GM18517 (cell line): ENCODE data around the gene TAB3.
A peak's percentile ranks its signal among the peaks of the same experiment; 100 is the strongest.
"Not testable (repeated sequence)": the region's sequence is repeated elsewhere in the genome, so short reads cannot be mapped to it uniquely, and the experiment has no call there.

Experiments used
- ATAC-seq: cut with Tn5 transposase; IDR thresholded peaks from one replicate; pipeline ENCODE4 v1.9.1; 2021; ENCODE audit warnings: mild to moderate bottlenecking, moderate library complexity; ENCODE audit not compliant: unreplicated experiment

The TAB3 gene

GRCh38 chrX:30821116-30821515 is 67.9 kb downstream of the TAB3 start:
- ATAC-seq = no peak

- no peak for ATAC-seq
Observed at GRCh38 chrX:30819080-30819479, 70.0 kb downstream of the TAB3 start.

- no peak for ATAC-seq
Observed at GRCh38 chrX:30816079-30816478, 73.0 kb downstream of the TAB3 start.

DNA sequence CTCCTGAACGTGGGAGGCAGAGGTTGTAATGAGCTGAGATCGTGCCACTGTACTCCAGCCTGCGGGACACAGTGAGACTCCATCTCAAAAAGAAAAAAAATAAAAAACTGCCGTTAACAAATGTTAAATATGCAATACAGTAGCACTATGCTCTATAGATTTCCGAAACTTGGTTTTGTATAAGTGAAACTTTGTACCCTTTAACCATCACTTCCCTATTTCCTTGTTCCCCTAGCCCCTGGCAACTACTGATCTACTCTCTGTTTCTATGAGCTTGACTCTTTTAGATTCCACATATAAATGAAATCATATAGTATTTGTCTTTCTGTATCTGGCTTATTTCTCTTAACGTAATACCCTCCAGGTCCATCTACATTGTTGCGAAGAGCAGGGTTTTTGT is 74.1 kb downstream of the TAB3 start:
- ATAC-seq = no peak

- peak; percentile 99 for ATAC-seq
Observed at GRCh38 chrX:30812326-30812725, 76.7 kb downstream of the TAB3 start.

- ATAC-seq = no peak
Observed at GRCh38 chrX:30806187-30806728, 82.8 kb downstream of the TAB3 start.

DNA sequence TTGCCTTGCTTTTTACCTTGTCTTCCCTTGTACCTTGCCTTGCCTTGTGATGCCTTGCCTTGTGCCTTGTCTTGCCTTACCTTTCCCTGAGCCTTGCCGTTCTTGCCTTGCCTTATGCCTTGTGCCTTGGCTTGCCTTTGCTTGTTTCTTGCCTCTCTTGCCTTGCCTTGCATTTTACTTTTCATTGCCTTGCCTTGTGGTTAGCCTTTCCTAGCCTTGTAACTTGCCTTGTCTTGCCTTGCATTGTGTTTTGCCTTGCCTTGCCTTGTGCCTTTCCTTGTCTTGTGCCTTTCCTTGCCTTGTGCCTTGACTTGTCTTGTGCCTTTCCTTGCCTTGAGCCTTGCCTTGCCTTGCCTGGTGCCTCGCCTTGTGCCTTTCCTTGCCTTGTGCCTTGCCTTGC is 84.6 kb downstream of the TAB3 start:
- ATAC-seq = no peak

DNA sequence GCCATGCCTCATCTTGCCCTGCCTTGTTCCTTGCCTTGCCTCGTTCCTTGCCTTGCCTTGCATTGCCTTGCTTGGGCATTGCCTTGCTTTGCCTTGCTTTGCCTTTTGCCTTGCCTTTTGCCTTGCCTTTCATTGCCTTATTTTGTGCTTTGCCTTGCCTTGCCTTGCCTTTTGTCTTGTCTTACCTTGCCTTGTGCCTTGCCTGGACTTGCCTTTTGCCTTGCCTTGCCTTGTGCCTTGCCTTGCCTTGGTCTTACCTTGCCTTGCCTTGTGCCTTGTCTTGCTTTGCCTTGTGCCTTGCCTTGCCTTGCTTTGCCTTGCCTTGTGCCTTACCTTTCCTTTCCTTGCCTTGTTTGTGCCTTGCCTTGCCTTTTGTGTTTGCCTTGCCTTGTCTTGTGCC is 88.2 kb downstream of the TAB3 start:
- no peak for ATAC-seq

GRCh38 chrX:30799327-30799726 is 89.7 kb downstream of the TAB3 start:
- ATAC-seq = no peak

DNA sequence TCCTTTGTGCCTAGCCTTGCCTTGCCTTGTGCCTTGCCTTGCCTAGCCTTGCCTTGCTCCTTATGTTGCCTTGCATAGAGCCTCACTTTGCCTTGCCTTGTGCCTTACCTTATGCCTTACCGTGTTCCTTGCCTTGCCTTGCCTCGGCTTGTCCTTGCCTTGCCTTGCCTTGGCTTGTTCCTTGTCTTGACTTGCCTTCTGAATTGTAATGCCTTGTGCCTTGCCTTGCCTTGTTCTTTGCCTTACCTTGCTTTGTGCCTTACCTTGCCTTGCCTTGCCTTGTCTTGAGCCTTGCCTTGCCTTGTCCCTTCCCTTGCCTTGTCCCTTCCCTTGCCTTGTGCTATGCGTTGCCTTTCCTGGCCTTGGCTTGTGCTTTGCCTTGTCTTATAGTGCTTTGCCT is 90.2 kb downstream of the TAB3 start:
- ATAC-seq = no peak

- not testable (repeated sequence) for ATAC-seq
Observed at GRCh38 chrX:30797301-30797700, 91.8 kb downstream of the TAB3 start.

DNA sequence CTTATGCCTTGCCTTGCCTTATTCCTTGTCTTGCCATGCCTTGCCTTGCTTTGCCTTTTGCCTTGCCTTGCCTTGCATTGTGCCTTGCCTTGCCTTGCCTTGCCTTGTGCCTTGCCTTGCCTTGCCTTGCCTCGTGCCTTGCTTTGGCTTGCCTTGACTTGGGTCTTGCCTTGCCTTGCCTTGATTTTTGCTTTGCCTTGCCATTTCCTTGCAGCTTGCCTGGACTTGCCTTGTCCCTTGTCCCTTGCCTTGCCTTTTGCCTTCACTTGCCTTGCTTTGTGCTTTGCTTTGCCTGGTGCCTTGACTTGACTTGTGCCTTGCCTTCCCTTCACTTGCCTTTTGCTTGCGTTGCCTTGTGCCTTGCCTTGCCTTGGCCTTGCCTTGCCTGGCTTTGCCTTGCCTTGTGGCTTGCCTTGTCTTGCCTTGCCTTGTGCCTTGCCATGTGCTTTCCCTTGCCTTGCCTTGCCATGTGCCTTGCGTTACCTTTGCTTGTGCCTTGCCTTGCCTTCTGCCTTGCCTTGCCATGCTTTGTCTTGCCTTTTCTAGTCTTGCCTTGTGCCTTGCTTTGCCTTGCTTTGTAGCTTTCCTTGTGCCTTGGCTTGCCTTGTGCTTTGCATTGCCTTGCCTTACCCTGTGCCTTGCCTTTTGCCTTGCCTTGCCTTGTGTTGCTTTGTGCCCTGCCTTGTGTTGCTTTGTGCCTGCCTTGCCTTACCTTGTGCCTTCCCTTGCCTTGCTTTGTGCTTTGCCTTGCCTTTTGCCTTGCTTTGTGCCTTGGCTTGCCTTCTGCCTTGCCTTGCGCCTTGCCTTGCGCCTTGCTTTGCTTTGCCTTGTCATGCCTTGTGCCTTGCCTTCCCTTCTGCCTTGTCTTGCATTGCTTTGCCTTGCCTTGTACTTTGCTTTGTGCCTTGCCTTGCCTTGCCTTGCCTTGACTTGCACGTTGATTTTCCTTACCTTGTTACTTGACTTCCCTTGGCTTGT is 92.8 kb downstream of the TAB3 start:
- ATAC-seq = no peak

DNA sequence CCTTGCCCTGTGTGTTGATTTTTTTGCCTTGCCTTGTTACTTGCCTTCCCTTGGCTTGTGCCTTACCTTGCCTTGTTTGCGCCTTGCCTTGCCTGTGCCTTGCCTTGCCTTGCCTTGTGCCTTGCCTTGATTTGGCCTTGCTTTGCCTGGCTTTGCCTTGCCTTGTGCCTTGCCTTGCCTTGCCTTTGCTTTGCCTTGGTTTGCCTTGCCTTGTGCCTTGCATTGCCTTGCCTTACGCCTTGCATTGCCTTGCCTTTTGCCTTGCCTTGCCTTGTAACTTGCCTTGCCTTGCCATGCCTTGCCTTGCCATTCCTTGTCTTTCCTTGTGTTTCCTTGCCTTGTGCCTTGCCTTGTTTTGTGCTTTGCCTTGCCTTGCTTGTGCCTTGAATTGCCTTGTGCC is 94.6 kb downstream of the TAB3 start:
- no peak for ATAC-seq

DNA sequence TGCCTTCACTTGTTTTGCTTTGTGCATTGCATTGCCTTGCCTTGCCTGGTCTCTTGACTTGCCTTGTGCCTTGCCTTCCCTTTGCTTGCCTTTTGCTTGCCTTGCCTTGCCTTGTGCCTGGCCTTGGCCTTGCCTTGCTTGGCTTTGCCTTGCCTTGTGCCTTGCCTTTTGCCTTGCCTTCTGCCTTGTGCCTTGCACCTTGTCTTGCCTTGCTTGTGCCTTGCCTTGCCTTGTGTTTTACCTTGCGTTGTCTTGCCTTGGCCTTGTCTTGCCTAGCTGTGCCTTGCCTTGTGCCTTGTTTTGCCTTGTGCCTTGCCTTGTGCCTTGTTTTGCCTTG is 95.3 kb downstream of the TAB3 start:
- ATAC-seq = no peak

- no peak for ATAC-seq
Observed at GRCh38 chrX:30793075-30793766, 95.8 kb downstream of the TAB3 start.

DNA sequence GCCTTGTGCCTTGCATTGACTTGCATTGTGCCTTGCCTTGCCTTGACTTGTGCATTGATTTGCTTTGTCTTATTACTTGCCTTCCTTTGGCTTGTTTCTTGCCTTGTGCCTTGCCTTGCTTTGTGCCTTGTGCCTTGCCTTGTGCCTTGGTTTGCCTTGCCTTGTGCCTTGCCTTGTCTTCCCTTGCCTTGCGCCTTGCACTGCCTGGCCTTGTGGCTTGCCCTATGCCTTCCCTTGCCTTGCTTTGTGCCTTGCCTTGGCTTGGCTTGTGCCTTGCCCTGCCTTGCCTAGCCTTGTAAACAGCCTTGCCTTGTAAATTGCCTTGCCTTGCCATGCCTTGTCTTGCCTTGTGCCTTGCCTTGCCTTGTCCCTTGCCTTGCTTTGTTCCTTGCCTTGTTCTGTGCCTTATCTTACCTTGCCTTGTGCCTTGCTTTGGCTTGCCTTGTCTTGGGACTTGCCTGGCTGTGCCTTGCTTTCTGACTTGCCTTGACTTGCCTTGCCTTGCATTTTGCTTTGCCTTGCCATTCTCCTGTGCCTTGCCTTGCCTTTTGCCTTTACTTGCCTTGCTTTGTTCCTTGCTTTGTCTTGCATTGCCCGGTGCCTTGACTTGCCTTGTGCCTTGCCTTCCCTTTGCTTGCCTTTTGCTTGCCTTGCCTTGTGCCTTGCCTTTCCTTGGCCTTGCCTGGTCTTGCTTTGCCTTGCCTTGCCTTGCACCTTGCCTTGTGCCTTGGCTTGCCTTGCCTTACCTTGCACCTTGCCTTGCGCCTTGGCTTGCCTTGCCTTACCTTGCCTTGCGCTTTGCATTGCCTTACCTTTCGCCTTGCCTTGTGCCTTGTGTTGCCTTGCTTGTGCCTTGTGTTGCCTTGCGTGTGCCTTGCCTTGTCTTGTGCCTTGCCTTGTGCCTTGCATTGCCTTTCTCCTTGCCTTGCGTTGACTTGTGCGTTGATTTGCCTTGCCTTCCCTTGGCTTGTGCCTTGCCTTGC is 97.5 kb downstream of the TAB3 start:
- ATAC-seq = no peak

DNA sequence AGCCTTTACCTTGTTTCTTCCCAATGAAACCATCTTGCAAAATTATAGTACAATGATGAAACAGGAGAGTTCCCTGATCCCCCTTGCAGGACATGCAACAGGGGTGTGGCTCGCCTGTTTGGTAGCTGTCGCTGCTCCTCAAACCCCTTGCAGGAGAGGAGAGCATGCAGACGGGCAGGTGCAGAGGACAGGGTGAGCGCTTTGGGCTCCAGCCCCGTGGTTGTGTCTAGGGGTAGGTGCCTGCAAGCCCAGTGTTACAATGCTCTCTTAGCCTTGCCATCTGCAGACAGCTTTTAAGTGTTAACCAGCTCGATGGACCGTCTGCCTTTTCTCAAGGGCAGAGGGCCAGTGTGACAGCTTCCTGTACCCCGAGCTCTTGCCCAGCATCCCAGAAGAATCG is 102.0 kb downstream of the TAB3 start:
- ATAC-seq = no peak

DNA sequence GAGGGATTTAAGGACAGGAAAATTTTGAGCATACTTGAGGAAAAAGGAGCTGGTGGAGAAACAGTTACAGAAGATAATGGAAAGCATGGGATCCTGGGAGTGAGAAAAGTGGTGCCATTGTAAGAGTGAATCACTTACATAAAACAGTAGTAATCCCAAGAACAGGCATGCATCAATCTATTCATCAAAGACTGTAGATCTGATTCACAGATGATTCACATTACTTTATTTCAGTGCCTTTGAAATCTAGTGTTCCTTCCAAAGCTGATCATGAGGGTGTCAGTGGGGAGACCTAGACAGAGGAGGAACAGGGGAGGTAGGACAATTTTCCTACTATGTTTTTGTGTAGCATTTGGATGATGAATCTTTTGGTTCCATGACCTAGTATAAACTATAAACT is 102.7 kb downstream of the TAB3 start:
- no peak for ATAC-seq

DNA sequence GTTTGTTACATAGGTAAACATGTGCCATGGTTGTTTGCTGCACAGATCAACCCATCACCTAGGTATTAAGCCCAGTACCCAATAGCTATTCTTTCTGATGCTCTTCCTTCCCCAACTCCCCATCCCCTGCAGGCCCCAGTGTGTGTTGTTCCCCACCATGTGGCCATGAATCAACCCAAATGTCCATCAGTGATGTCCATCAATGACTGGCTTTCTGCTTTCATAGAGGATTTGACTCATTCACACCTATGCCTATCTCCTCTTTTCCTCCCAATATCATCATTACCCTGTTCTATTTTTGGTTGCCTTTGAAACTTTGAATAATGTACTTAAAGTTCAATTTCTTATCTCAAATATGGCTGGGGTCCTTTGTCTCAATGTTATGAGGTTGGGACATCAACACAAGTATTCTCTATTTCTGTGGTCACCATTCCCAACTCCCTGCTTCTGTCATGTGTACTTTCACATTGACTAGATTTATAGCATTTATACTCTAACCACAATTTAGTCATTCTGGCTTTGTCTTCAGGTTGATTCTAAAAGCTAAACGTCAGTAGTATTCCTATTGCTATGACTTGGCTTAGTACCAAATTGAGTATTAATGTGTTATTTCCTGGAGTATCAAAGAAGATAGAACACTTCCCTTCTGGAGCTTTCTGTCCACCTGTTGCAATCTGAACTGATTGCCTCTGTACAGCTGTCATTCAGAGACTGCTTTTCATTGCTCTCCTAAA is 107.2 kb downstream of the TAB3 start:
- no peak for ATAC-seq

GRCh38 chrX:30779453-30780030 is 109.5 kb downstream of the TAB3 start:
- no peak for ATAC-seq
